Measurements from ENCODE around the gene HK2. TPM values are rescaled to one million over a fixed set of nuclear protein-coding genes. Genes with fewer than 3 reads are reported as not detected.
A peak's percentile ranks its signal among the peaks of the same experiment; 100 is the strongest.

HK2 gene
- total RNA-seq, 3 donors from 2014 or later = 9.8 to 39.2 (median 19.9) TPM

- Histone ChIP-seq H3K4me3 (no peak overlapping the region), H3K9me3 (no peaks in the 10 kb centered on the region), H3K4me1 (no peaks in the 10 kb centered on the region), H3K27me3 (no peaks in the 10 kb centered on the region), H3K36me3 (no peaks in the 10 kb centered on the region), H3K27ac (no peak overlapping the region)
- intact Hi-C loops (cut with DNase I; ENCODE audit: low total_unique reads) = loop anchor here (5.0 kb wide), 1 partner anchor 159 kb away; no protein-coding TSS in a partner anchor
- no peak for TF ChIP-seq POLR2A (IDR thresholded peaks at IDR 0.05)
- TF ChIP-seq POLR2AphosphoS5 (IDR thresholded peaks at IDR 0.05) = no peak
- no peak for TF ChIP-seq CTCF (IDR thresholded peaks at IDR 0.05)
- DNase-seq (ENCODE audit: low spot score in 2 of 2) = no peak
Observed at GRCh38 chr2:74871414-74871813, 37.5 kb downstream of the HK2 start.

GRCh38 chr2:74872389-74872836, 38.5 kb downstream of the HK2 start:
- TF ChIP-seq POLR2AphosphoS5 (IDR thresholded peaks at IDR 0.05) (no peak), POLR2A (IDR thresholded peaks at IDR 0.05) (no peak), CTCF (IDR thresholded peaks at IDR 0.05) (no peak)
- intact Hi-C loops (cut with DNase I; ENCODE audit: low total_unique reads) = loop anchor here (5.0 kb wide), 1 partner anchor 160 kb away; no protein-coding TSS in a partner anchor
- DNase-seq (ENCODE audit: low spot score in 2 of 2) = no peak

GRCh38 chr2:74873012-74873665, 39.2 kb downstream of the HK2 start:
- no peak for DNase-seq (ENCODE audit: low spot score in 2 of 2)
- Histone ChIP-seq H3K27me3 (no peaks in the 10 kb centered on the region), H3K4me3 (no peak overlapping the region), H3K36me3 (no peaks in the 10 kb centered on the region), H3K27ac (no peak overlapping the region), H3K4me1 (no peaks in the 10 kb centered on the region), H3K9me3 (no peaks in the 10 kb centered on the region)
- TF ChIP-seq POLR2A (IDR thresholded peaks at IDR 0.05) = no peak
- TF ChIP-seq CTCF (IDR thresholded peaks at IDR 0.05) = no peak
- TF ChIP-seq POLR2AphosphoS5 (IDR thresholded peaks at IDR 0.05) = no peak
- intact Hi-C loops (cut with DNase I; ENCODE audit: low total_unique reads) = loop anchor here (5.0 kb wide), 1 partner anchor 161 kb away; no protein-coding TSS in a partner anchor

More at GRCh38 chr2:74872389-74872836, 38.5 kb downstream of the HK2 start:
- Histone ChIP-seq H3K4me3 (no peak overlapping the region), H3K9me3 (no peaks in the 10 kb centered on the region), H3K4me1 (no peaks in the 10 kb centered on the region), H3K36me3 (no peaks in the 10 kb centered on the region), H3K27me3 (no peaks in the 10 kb centered on the region), H3K27ac (no peak overlapping the region)

- Histone ChIP-seq H3K36me3 (no peaks in the 10 kb centered on the region), H3K27ac (peak overlapping the region; percentile 36 to 72), H3K27me3 (no peaks in the 10 kb centered on the region), H3K9me3 (no peaks in the 10 kb centered on the region), H3K4me3 (no peak overlapping the region), H3K4me1 (no peaks in the 10 kb centered on the region)
- DNase-seq (ENCODE audit: low spot score in 2 of 2) = no peak
- no peak for TF ChIP-seq POLR2A (IDR thresholded peaks at IDR 0.05)
- no peak for TF ChIP-seq CTCF (IDR thresholded peaks at IDR 0.05)
- TF ChIP-seq POLR2AphosphoS5 (IDR thresholded peaks at IDR 0.05) = no peak
- intact Hi-C loops (cut with DNase I; ENCODE audit: low total_unique reads) = loop anchor here (5.0 kb wide), 1 partner anchor 162 kb away; no protein-coding TSS in a partner anchor
Observed at GRCh38 chr2:74873678-74874640, 40.0 kb downstream of the HK2 start.
